Heart left ventricle (tissue), 13 donors: ENCODE data around the gene LILRB1.

Experiments
- CTCF ChIP-seq, 12 donors: fragments of 200-600 bp; sonication (generic) in 4 of 12; IDR thresholded peaks; one replicate each; pipeline versions ENCODE4 v1.5.0 to v1.8.0; 2018 to 2022; ENCODE audit warnings: antibody characterized with exemption in 12 of 12, mild to moderate bottlenecking in 5 of 12
- POLR2A ChIP-seq, 2 donors: fragments of 450-650 bp; IDR thresholded peaks; one replicate each; pipeline ENCODE4 v1.6.1; 2017; ENCODE audit warnings: antibody characterized with exemption in 2 of 2, mild to moderate bottlenecking in 2 of 2, moderate library complexity in 2 of 2
- donor health status: ischemic (EF 13 %, LVEDD 7.1; RV severe dilation, severe dysfunction).
- donor health status: DM: no; HTN: yes; CAD: no.
- donor health status: DM: no; HTN: no; CAD: no.
- donor health status: ischemic (EF 25% LVEDD 6.9; RV normal size, moderate dysfunction).
- donor health status: ischemic (EF 25% LVEDD 5.7; RV mildly dilated, moderate dysfunction).
- donor health status: ischemic (EF 35%, LVEDD 5.7; RV mildly dilated, moderate dysfunction).
- donor health status: nonischemic (EF 11% LVEDD 7.7; RV severe dilation, severe dysfunction).
- donor health status: DM: yes; HTN: yes; CAD: no.
- donor health status: PGD.
- donor health status: ischemic (EF 29% LVEDD 5.4; RV normal size, mild dysfunction).
- donor health status: nonischemic (EF 23%, LVEDD 6.1; RV moderate dilation, normal function).

GRCh38 chr19:54620464-54620863 lies 9.8 kb upstream of the LILRB1 start:
- TF ChIP-seq CTCF (IDR thresholded peaks at IDR 0.05) (no peak), POLR2A (IDR thresholded peaks at IDR 0.05) (no peak)
